HK-2 (cell line): ENCODE results near the gene ZFHX2.

Experiments used
- DNase-seq: peaks from one replicate; pipeline ENCODE4 v3.0.0-alpha.2; 2018; ENCODE audit not compliant: unreplicated experiment

ZFHX2 gene

DNA sequence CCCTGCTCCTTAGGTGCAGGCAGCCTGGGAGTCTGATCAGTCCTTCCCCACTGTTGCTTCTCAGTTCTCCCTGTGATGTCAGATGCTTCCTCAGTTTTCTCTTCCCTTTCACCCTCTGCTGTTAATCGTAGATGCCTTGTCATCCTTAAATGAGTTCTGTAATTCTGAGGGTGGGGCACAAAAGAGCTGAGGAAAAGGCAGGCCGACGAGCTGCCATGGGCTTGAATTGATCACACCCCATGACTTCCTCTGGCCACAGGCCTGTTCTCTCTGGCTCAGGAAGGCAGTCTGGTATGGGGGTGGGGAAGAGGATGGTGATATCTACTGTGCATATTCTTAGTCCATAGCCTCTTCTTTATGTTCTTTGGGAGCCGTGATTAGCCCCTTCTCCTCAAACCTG is 21.3 kb upstream of the ZFHX2 start:
- no peak for DNase-seq

DNA sequence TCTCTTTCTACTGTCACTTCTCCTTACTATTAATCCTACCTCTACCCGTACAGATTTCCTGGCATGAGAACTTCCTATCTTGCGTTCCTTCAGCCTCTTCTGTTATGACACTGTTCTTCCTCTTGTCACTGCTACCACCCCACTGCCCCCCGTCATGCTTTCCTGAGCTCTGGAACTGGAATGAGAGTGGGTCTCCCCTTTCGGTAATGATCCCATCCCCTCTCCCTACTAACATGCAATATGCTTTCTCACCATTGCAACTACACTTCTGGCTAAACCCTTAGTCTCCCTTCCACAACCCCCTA is 20.9 kb upstream of the ZFHX2 start:
- DNase-seq: no peak

DNA sequence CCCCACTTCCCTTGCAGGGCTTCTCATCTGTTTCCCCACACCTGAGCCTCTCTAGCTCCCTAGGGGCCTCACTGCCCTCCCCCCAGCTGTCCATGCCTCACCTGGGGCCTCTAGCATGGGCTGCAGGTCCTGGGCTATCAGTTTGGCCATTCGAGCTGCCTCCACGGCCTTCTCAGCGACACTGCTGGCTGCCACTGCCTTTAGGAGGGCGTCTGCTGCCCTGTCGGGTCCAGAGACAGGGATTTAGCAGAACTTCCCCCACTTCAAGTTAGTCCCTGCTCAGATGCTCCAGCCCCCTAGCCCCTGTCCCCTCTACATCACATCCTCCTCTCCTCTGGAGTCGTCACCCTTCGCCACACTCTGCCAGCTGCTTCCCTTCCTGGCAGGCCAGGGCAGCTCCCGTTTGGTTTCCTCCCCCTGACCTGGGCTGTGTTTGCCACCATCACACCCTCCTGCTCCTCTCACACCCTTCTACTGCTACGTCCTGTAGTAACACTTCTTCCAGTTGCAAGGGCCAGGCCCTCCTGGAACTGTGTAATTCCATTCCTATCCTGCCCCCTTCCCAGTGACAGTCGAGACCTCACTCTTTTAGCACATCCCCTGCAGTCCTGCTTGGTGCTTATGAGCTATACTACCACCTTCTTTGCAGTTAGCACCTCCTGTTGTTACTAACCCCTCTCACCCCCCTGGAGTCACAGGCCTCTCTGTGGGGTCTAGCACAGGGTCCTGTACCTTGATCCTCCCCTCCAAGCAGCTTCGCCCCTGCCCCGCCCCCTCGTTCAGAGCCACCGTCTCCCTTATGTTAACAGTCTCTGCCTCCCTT is 20.3 kb upstream of the ZFHX2 start:
- DNase-seq: no peak

DNA sequence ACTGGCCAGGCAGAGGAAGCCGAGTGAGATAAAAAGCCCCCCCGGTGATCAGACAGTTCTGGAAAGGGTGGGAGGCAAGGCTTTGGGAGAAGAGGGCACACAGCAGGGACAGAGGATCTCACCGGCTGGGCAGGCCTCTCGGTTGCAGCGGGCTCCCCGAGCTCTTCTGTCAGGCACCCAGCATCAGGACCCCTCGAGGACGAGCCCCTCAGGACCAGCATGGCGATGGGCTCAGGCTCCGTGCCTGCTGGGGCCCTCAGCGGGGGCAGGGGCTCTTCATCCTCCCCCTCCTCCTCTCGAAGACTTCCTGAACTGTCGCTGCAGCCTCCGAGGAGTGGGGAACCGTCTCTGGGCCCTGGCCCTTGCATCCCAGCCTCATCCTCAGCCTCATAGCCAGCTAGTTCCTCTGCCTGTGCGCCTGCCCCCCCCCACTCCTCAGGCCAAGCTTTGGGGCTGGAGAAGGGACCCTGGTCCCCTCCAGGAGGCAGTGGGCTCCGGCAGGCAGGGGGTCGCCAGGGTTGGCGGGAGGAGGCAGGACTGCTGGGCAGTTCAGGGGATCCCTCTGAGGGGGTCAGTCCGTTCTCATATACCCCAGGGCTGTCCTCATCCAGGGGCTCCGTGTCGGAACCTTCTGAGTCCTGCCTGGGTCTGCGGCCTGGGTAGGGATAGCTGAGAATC is 19.4 kb upstream of the ZFHX2 start:
- DNase-seq: no peak

DNA sequence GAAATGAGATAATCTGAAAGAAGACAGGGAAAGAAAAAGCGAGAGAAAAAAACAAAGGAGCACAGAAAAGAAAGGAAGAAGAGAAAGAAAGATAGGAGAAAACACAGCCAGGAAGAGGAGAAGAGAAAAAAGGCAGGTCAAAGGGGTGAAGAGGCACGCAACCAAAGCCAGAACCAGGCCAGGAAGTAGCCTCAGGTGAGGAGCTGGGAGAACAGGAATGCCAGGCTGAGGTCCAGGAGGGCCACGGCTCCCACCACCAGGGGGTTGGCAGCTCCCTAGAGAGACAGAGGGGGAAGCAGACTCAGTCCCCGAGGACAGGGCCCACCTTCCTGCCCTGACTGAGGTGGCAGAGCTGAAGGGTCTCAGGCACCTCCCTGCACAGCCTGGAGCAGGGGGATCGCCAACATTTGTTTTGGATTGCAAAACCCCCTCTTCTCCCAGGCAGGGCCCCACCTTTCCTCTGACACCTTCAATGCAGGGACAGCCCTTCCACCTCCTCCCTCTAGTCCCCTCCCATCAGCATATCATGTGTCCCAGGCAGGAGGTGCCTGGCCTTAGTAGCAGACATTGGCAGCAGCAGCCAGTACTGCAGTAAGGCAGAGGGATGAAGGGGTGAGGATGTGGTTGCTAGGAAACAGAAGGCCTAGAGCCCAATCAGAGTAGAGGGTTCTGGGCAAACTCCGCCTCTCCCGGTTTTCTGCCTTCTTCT is 18.0 kb upstream of the ZFHX2 start:
- no peak for DNase-seq

DNA sequence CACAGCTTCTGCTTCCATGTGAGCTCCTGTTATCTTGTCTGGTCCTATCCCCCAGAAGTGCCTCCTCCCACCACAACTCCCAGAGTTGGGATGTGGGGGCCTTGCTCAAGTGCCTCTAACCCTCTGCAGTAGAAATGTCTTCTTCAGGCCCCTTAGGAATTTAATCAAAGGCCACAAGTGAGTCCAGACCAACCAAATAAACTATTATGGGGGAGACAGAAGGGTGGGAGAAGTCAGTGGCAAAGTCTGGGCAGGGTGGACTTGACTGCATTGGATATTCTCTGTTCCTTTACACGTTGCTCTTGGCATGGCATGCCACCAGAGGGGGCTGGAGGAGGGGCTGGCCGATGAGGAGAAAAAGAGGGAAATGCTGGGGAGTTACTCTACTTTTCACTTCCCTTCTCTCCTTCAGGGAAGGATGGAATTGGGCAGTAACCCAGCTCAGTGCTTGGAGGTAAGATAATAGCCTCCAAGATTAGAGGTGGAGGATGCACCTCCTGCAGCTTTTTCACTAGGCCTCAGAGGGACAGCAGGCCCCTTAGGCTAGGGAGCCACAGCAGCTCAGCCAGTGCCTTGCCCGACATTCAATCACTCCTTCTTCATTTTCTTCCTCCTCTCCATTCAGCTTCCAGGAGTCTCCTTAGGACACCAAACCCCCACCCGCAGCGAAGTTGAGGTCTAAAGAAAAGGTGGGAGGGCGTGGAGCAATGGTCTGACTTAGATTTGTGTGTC is 17.2 kb upstream of the ZFHX2 start:
- DNase-seq: no peak

DNA sequence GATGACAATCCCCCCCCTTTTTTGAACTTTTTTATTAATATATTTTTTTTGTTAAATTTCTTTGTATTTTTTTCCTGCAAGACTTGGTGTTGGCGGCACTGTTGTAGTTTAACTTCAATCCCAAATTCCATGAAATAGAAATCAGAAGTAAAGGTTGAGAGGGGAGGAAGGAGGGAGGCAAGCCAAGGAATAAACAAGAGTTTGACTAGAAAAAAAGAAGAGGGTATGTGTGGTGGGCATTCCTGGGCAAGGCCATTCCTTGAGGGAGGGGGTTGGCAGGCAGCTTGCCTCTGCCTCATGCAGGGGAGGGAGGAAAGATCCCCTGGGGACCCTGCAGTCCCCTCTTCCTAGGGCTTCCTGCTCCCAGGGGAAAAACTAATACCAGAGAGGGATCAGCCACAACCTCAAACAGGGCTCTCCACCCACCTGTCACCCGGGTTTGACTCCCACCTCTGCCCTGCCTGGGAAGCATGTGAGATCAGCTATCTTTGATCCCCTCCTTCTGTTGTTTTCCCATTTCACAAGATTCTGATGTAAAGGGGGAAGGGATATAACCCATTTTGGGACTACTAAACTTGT is 16.5 kb upstream of the ZFHX2 start:
- DNase-seq: no peak

DNA sequence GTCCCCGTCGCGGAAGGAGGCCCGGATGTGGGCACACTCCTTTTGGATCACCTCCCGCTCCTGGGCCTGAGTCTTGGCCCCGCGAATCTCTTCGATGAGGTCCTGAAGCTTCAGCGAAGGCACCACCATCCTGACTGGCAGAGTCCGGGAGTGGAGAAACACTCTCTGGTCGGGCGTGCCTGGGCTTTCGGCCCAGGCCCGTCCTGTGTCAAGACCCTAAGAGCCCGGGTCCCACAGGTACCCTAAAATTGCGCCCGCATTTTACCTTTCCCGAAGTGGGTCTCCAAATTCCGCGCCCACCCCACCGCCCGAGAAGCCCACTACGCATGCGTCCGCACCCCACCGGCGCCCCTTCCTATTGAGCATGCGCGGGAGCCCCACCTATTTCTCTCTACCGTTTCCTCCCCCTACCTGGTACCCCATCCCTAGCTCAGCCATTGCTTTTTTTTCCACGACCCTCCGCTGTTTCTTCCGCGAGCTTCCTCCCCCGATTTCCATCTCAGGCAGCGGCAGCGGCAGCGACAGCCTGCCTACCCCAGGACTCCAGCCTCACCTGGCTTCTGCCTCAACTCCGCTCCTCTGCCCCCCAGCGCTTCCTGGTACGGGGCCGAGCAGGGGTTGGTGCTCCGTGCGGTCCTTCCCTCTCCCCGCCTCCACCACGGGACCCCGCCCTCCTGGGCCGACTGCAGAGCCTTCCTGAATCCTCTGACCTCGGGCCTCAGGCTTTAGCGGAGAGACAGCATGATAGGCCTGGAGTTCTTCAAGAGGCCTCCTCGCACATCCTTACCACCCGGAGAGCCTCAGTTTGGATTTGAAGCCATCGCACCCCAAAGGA is 15.8 kb upstream of the ZFHX2 start, which contains the start of gene AP1G2:
TSS of gene AP1G2 (minus strand) at position 606 of the 835 bp plus-strand sequence. CDS start at position 129, 477 bp downstream.
- DNase-seq: peak; percentile 92

DNA sequence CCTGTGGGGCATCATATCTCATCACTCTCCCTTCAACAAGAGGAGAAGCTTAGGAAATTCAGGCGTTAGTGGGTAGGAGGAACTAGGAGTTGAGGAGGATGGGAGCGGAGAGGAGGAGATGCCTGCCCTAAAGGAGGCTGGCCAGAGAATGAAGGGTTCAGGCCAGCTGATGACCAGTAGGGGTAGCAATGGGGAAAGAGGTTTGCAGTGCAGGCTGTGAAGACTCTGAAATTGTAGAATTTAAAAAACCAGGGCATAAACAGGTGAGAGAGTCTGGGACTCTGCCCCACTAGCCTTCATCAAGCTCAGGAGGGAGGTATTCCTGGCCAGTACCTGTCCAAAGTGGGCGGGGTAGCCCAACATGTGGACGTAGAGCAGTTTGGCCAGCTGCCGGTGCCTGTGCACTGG is 15.2 kb upstream of the ZFHX2 start:
- no peak for DNase-seq

DNA sequence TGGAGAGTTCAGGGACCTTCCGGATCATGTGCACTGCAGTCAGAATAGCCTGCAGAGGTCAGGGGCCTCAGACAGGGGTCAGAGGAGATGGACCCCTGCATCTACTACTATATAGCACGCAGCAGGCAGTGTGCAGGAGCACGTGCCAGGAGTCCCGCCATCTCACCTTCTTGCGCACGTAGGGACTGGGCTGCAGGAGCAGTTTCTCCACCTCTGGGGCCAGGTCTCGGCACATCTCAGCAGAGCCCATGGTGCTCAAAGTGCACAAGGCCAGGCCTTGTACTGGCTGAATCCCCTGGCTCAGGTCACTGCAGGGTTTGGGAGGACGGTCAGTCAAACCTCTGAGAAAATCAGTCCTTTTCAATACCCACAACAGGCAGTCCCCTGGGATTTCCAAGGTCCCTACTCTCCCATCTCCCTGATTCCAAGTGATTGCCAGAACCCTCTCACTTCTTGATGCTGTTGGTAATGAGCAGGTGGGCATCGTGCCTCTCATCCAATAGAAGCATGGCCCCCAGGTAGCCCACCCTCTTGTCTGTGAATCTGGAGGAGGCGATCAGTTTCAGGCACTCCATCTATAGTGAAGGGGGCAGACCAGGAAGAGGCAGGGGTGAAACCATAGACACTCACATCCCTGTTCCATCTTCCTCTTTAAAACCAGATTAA is 14.7 kb upstream of the ZFHX2 start:
- DNase-seq: no peak

DNA sequence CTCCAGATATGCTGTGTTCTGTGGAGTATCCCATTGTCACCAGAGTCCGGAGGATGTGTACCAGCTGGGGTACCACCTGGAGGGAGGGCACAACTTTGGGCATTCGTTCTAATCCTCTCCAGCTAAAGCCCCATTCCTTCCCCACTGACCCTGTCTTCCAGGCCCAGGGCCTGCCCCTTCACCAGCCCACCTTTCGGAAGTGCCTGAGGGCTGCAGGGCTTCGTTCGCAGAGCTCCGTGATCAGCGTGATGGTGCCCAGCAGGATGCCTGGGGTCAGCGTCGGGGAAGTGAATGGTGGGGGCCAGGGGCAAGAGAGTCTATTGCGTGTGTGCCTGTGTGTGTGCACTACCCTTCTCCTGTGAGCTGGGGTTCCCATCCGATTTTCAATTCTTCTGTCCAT is 14.1 kb upstream of the ZFHX2 start:
- DNase-seq: no peak

DNA sequence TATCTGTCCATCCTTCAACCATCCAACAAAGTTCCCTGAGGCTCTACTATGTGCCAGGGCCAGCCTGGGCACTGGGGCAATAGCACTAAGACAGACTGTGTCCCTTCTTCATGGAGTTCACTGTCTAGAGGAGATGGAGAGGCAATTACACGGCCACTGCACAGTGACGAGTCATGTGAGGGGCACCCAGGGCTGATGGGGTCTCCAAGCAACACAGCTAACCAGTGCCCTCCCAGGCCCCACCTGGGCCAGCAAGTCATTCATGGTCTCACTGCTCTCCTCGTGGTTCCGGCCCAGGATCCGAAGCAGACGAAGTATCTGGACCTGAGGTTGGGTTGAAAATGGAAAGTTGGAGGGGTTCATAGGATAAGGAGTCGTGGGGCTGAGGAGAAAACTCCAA is 13.3 kb upstream of the ZFHX2 start:
- DNase-seq: no peak

DNA sequence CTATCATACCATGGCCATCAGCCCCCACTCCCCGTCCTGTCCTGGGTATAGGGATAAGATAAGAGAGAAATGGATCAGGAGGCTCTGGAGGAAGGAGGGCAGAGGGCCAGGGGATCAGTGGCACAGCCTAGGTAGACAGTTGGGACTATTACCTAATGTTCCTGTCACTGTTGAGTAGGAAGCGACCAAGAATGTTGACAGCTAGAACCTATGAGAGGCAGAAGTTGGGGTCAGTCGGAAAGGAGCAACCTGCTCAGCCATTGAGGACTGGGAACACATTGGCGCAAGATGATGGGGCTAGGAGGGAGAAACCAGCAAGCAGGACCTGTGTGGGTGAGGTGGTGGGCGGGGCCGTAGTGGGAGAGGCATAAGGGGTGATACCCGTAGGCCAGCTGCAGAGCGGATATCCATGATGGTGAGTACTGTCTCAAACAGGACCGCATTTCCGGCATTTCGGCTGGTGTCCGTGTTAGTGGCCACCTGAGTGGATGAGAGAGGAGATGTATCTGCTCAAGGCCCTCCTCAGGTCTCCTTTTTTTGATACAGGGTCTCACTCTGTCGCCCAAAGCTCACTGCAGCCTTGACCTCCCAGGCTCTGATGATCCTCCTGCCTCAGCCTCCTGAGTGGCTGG is 12.7 kb upstream of the ZFHX2 start:
- DNase-seq: no peak

DNA sequence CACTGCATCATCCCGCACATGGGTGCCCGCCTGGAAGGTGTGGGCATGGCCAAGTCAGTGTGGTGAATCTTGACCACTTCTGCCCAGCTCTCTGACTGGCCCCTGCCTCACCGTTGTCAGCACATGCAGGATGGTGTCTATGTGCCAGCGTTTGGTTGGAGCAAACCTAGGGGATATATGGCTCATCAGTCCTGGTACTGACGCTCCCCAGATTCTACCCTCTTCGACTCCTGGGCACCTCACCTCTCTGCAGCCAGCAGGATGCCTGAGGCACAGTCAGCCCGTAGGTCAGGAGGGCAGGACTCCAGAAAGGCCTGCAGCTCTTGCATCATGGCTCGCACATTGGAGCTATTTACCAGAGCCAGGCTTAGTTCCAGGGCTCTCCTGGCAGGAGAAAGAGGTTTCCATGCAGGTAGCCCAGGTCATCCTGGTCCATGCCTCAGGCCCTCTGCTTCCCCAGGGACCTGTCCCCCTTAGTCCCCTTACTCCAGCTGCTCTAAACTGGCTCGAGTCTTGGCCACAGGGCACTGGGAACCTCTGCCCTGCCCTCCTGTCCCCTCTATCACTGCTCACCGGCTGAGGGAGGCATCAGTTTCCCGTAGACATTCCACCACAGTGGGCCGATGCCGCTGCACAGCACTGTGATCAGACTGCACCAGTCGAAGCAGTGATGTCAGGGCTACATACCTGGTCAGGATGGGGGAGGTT is 12.1 kb upstream of the ZFHX2 start:
- no peak for DNase-seq

DNA sequence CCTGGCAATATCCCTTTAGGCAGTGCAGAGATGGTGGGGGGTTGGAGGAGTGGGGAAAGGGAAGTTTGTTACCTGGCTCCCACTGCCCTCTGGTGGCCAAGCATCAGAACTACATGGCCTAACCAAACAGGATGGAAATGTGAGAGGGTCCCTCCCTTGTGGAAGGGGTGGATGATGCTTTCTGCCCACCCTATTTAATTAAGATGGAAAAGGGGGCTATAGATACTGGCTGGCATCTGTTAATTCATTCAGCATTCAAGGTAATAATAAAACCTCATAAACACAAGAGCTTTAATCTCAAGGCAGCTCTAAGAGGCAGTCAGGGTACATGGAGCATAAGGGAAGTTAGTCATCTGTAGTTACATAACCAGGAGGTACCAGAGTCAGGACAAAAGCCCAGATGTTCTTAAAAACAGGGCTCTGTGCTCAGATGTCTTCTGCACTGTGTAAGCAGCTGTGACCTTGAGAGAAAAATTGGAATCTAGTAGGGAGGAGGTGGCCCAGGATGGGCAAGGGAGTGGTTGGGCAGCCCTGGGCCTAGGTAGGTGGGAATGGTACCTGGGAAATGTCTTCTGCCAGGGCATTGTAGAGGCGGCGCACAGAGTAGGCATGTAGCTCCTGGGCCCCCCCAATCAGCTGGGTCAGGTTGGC is 11.4 kb upstream of the ZFHX2 start:
- DNase-seq: peak; percentile 44

DNA sequence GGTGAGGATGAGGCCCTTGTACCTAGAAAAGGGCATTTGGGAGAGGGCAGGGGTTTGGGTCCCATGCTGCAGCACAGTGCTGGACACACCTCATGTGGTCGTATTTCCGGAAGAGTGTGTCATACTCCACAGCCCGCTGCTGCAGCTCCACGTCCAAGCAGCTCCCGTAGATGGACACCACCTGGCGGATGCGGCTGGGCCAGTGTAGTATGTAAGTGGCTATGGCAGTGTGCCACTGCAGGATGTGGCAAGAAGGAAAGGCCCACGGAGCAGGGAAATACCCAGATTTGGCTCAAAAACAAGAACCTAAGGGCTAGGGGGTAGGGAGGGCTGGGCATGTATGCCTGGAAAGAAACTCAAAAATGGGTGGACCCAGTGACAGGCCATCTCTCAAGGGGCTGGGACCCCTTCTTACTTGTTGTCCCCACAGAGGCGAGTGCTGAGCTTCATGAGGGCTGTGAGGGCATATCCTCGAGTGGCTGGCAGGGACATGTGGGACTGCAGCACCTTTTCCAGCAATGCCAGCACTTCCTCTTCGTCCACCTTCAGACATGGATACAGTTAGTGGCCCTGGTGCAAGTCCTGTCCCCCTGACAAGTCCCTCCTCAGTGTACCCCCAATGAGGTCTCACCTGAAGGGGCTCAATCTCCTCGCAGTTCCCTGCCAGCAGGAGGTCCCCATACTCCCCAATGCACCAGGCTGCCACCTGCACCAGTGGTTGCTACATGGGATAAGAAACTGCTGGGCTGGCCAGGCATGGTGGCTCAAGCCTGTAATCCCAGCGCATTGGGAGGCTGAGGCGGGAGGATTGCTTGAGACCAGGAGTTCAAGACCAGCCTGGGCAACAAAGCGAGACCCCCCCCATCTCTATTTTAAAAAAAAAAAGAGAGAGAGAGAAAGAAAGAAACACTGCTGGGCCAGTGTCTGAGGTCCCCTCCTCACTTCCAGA is 10.6 kb upstream of the ZFHX2 start:
- DNase-seq: no peak

DNA sequence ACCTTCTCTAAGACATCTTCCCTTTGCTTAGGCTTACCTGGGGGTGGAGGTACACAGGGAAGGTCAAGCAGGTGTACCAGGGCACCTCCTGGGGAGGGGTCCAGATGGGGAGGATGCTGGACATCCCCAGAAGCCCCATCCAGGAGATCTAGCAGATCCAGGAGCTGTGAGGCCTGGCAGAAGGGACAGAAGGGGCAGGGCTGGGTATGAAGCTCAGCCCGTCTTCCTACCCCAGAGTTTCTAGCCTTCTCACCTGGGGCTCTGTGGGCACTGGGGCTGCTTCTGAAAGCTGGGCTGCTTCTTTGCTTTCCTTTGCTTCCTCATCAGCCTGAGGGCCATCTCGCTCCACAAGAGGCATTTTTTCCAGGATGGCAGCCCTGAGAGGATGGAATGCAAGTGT is 9.7 kb upstream of the ZFHX2 start:
- DNase-seq: no peak
